Smooth muscle cell (in vitro differentiated cells): ENCODE results near the gene PDE7B. TPM values are rescaled to one million over a fixed set of nuclear protein-coding genes. Genes with fewer than 3 reads are reported as not detected.

Experiments
- DNase-seq: peaks from one replicate; lab custom pipeline; 2025; ENCODE audit not compliant: unreplicated experiment; lab: John Stamatoyannopoulos, UW
- H2AFZ ChIP-seq: fragments of 200-600 bp; sonication (generic); 2 replicates; pipeline ENCODE4 v1.6.0; 2016; ENCODE audit warnings: antibody characterized with exemption, low read depth, mild to moderate bottlenecking
- H3F3A ChIP-seq: fragments of 200-600 bp; sonication (generic); 2 replicates; pipeline ENCODE4 v1.6.0; 2017; ENCODE audit warnings: antibody characterized with exemption, low read depth
- H3K27ac ChIP-seq: fragments of 200-600 bp; sonication (generic); 2 replicates; pipeline ENCODE4 v1.5.1; 2016; ENCODE audit warnings: low read depth, mild to moderate bottlenecking
- H3K27me3 ChIP-seq: fragments of 200-600 bp; sonication (generic); 2 replicates; pipeline ENCODE4 v1.6.1; 2016; ENCODE audit warnings: low read depth, mild to moderate bottlenecking
- H3K36me3 ChIP-seq: fragments of 200-600 bp; sonication (generic); 2 replicates; pipeline ENCODE4 v1.5.1; 2016; ENCODE audit warnings: low read depth
- H3K4me1 ChIP-seq: fragments of 200-600 bp; sonication (generic); 2 replicates; pipeline ENCODE4 v1.5.1; 2016; ENCODE audit warnings: low read depth
- H3K4me2 ChIP-seq: fragments of 200-600 bp; sonication (generic); 2 replicates; pipeline ENCODE4 v1.6.0; 2016; ENCODE audit warnings: mild to moderate bottlenecking
- H3K4me3 ChIP-seq: fragments of 200-600 bp; sonication (generic); 2 replicates; pipeline ENCODE4 v1.5.1; 2016; ENCODE audit warnings: mild to moderate bottlenecking
- H3K79me2 ChIP-seq: fragments of 200-600 bp; sonication (generic); 2 replicates; pipeline ENCODE4 v1.6.0; 2016; ENCODE audit warnings: low read depth, mild to moderate bottlenecking
- H3K9ac ChIP-seq: fragments of 200-600 bp; sonication (generic); 2 replicates; pipeline ENCODE4 v1.6.0; 2016; ENCODE audit warnings: low read depth
- H3K9me3 ChIP-seq: fragments of 200-600 bp; sonication (generic); replicated peaks from 2 replicates; pipeline ENCODE4 v1.5.1; 2016; ENCODE audit warnings: low read depth
- H4K20me1 ChIP-seq: fragments of 200-600 bp; sonication (generic); 2 replicates; pipeline ENCODE4 v1.6.0; 2016; ENCODE audit warnings: low read depth
- CTCF ChIP-seq: fragments of 200-600 bp; sonication (generic); IDR thresholded peaks from 2 replicates; pipeline ENCODE4 v1.5.1; 2017; ENCODE audit warnings: borderline replicate concordance, mild to moderate bottlenecking, antibody characterized with exemption; ENCODE audit not compliant: insufficient read depth, poor library complexity, severe bottlenecking
- WGBS: methylation state at CpG from one replicate; pipeline ENCODE4 v1.1.7; 2016; ENCODE audit warnings: low lambda C conversion rate; 5-methylcytosine and 5-hydroxymethylcytosine counted together
- polyA plus RNA-seq: library from polyadenylated mRNA; unstranded; fragments of >200 nt; fragmentation: Nextera tagmentation; extraction: Ambion mirVana; gene quantifications from 2 replicates; pipeline ENCODE4 v1.2.1, GENCODE V29; 2016
- total RNA-seq: library from RNA; depleted of rRNA; stranded (reverse); fragments of >200 nt; gene quantifications from 2 replicates; pipeline ENCODE4 v1.2.3, GENCODE V29; 2014

PDE7B gene
- total and polyA plus RNA-seq, 2 experiments from 2014 or later: 23.5 to 36.9 TPM

GRCh38 chr6:136036601-136037000 lies 185.1 kb downstream of the PDE7B start:
- H3K4me2 ChIP-seq: peak overlapping the region; percentile 90
- H4K20me1 ChIP-seq: no peaks in the 10 kb centered on the region
- no peak overlapping the region for H2AFZ ChIP-seq
- H3K36me3 ChIP-seq: no peaks in the 10 kb centered on the region
- no peaks in the 10 kb centered on the region for H3K9me3 ChIP-seq
- WGBS: 81% methylated on average over 4 of the region's 4 CpGs
- H3F3A ChIP-seq: peaks cover 6% of the 10 kb centered on the region
- H3K27me3 ChIP-seq: no peaks in the 10 kb centered on the region
- H3K4me3 ChIP-seq: no peak overlapping the region
- DNase-seq: no peak
- no peak overlapping the region for H3K9ac ChIP-seq
- H3K79me2 ChIP-seq: peaks cover 38% of the 10 kb centered on the region
- no peak for TF ChIP-seq CTCF
- H3K27ac ChIP-seq: peak overlapping the region; percentile 84
- H3K4me1 ChIP-seq: no peaks in the 10 kb centered on the region

GRCh38 chr6:136037242-136037875 lies 185.9 kb downstream of the PDE7B start:
- Histone ChIP-seq H3K36me3 (no peaks in the 10 kb centered on the region), H4K20me1 (no peaks in the 10 kb centered on the region), H3K4me2 (peak overlapping the region; percentile 90), H3K9ac (peak overlapping the region; percentile 44), H3F3A (peaks cover 6% of the 10 kb centered on the region), H3K4me3 (peak overlapping the region; percentile 49), H3K79me2 (peaks cover 46% of the 10 kb centered on the region), H3K9me3 (no peaks in the 10 kb centered on the region), H3K27ac (peak overlapping the region; percentile 84), H3K27me3 (no peaks in the 10 kb centered on the region), H2AFZ (peak overlapping the region; percentile 36), H3K4me1 (no peaks in the 10 kb centered on the region)
- TF ChIP-seq CTCF: no peak
- 60% methylated on average over 8 of the region's 8 CpGs for WGBS
- no peak for DNase-seq

- Histone ChIP-seq H3K4me3 (peak overlapping the region; percentile 49), H3K9ac (peak overlapping the region; percentile 44), H2AFZ (peak overlapping the region; percentile 36), H3K36me3 (no peaks in the 10 kb centered on the region), H3K9me3 (no peaks in the 10 kb centered on the region), H3F3A (peaks cover 6% of the 10 kb centered on the region), H3K27me3 (no peaks in the 10 kb centered on the region), H3K27ac (peak overlapping the region; percentile 84), H3K79me2 (peaks cover 52% of the 10 kb centered on the region), H4K20me1 (no peaks in the 10 kb centered on the region), H3K4me2 (peak overlapping the region; percentile 90), H3K4me1 (no peaks in the 10 kb centered on the region)
- no peak for TF ChIP-seq CTCF
- no peak for DNase-seq
- 48% methylated on average over 13 of the region's 13 CpGs for WGBS
These were observed 186.5 kb downstream of the PDE7B start for GRCh38 chr6:136037876-136038460.

GRCh38 chr6:136038531-136038930 lies 187.0 kb downstream of the PDE7B start:
- H3K4me1 ChIP-seq: no peaks in the 10 kb centered on the region
- H3K36me3 ChIP-seq: no peaks in the 10 kb centered on the region
- peak overlapping the region; percentile 49 for H3K4me3 ChIP-seq
- H3F3A ChIP-seq: peaks cover 6% of the 10 kb centered on the region
- no peaks in the 10 kb centered on the region for H3K27me3 ChIP-seq
- H3K9me3 ChIP-seq: no peaks in the 10 kb centered on the region
- H3K4me2 ChIP-seq: peak overlapping the region; percentile 90
- DNase-seq: no peak
- H3K27ac ChIP-seq: peak overlapping the region; percentile 84
- no peak overlapping the region for H2AFZ ChIP-seq
- peak overlapping the region; percentile 44 for H3K9ac ChIP-seq
- H3K79me2 ChIP-seq: peaks cover 56% of the 10 kb centered on the region
- no peaks in the 10 kb centered on the region for H4K20me1 ChIP-seq
- TF ChIP-seq CTCF: no peak
